Measurements from ENCODE around the gene FCER2.
A peak's percentile ranks its signal among the peaks of the same experiment; 100 is the strongest.

- no peak for TF ChIP-seq POLR2A (IDR thresholded peaks at IDR 0.05; ENCODE audit: insufficient read depth in 1 of 2, low read depth in 2 of 2, low read length in 2 of 2)
- TF ChIP-seq ZNF235 (CRISPR knock-in tag; IDR thresholded peaks at IDR 0.05; ENCODE audit: borderline replicate concordance), result no peak
- peak; percentile 25; the same call in 1 of the 2 replicates for TF ChIP-seq CTCF (CRISPR knock-in tag; IDR thresholded peaks at IDR 0.05)
- TF ChIP-seq ZFX (CRISPR knock-in tag; IDR thresholded peaks at IDR 0.05; ENCODE audit: low read depth), result no peak
- TF ChIP-seq MED13 (CRISPR knock-in tag; IDR thresholded peaks at IDR 0.05), result no peak
- no peak for TF ChIP-seq ZNF274 (CRISPR knock-in tag; IDR thresholded peaks at IDR 0.05)
Observed at GRCh38 chr19:7641290-7642276, 60.3 kb downstream of the FCER2 start.
